Mammary epithelial cell (primary cell): Measurements from ENCODE around the gene COMMD6.

Experiments
- CTCF ChIP-seq, 2 donors: IDR thresholded peaks in 1 of 2; conservative IDR thresholded peaks in 1 of 2; 2 replicates each; pipeline ENCODE4 v1.5.1; 2011 to 2012; ENCODE audit warnings: inconsistent platforms in 2 of 2, low read length in 2 of 2, mild to moderate bottlenecking in 2 of 2, control low read depth in 1 of 2, low read depth in 1 of 2; ENCODE audit not compliant: insufficient read depth in 1 of 2; ENCODE audit errors: extremely low read depth in 1 of 2
- EZH2 ChIP-seq: IDR thresholded peaks from 2 replicates; pipeline ENCODE4 v1.6.1; 2012; ENCODE audit warnings: low read length, inconsistent platforms, borderline replicate concordance

DNA sequence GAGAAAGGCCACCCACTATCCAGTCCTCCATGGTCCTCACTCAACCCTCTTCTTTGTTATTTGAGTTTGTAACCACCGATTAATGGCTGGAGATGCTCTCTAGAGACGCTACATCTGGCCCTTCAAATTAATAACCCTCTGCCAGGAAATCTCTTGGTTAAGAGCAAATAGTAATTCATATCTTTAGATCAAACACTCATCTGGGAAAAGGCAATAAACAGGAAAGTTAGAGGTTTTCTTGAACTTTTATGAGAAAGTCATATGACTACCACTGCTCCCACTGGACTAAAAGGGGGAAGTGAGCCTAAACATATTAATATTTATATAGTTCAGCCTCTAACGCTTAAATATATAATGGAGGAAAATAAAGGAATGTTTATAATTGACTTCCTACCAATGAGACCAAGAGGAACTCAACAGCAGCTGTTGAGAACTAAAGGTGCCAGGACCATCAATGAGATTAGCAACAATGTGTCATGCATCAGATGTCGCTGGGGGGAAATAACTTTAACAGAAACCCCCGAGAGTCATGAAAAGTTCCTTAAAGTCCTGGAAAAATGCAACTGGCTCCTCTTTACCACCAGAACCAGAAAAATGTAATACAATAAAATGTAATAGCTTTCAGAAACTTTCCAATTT is 58.4 kb downstream of the COMMD6 start:
- no peak for TF ChIP-seq CTCF (conservative IDR thresholded peaks at IDR 0.05 in 1 of 2, IDR thresholded peaks at IDR 0.05 in 1 of 2; ENCODE audit: extremely low read depth in 1 of 2, insufficient read depth in 1 of 2, low read depth in 1 of 2, low read length in 2 of 2)
- TF ChIP-seq EZH2: no peak
